Kidney tubule cell (primary cell): ENCODE measurements around the gene STAP2.

ENCODE experiments used
- DNase-seq: peaks from one replicate; pipeline ENCODE4 v3.0.0-alpha.2; 2018; ENCODE audit warnings: low spot score

Gene STAP2

DNA sequence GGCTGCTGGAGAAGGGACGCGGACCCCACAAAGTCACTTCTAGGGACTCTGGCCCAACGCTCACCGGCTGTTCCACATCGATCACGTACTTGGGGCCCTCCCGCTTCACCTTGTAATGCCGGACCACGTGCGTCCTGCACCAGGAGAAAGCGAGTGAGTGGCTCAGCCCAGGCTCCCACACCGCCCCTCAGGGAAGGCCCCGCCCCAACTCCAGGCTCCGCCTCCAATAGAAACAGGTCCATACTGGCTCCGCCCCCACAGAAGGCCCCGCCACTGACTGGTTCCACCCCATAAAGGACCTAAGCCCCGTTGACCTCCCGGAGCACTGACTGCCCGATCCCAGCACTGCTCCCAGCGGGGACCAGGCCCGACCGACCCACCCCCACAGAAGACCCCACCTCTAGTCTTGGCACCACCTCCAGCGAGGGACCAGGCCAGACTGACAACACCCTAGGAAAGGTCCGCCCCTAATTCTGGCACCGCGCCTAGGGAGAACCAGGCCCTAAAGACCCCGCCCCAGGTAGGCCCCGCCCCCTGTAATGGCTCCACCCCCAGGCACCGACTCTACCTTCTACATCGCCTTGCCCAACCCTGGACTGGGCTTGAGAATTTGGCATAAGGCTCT is 11.3 kb downstream of the STAP2 start:
- peak; percentile 27 for DNase-seq

DNA sequence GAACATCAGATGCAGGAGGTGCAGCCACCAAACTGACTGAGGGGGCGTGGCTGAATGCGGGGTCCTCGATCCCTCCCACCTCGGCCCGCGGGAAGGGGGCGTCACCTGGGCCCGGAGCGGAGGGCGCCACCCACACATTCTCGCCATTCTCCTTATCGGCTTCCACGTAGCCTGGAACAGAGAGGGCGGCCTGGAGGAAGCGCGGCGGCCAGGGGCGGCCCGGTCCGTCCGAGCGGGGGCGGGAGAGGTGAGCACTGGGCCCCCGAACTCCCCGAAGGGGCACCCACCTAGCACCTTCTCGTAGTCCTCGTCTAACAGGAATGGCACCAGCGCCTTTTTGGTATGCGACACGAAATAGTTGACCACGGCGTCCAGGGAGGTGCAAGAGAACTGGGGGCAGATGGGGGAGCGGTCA is 11.8 kb downstream of the STAP2 start:
- no peak for DNase-seq

DNA sequence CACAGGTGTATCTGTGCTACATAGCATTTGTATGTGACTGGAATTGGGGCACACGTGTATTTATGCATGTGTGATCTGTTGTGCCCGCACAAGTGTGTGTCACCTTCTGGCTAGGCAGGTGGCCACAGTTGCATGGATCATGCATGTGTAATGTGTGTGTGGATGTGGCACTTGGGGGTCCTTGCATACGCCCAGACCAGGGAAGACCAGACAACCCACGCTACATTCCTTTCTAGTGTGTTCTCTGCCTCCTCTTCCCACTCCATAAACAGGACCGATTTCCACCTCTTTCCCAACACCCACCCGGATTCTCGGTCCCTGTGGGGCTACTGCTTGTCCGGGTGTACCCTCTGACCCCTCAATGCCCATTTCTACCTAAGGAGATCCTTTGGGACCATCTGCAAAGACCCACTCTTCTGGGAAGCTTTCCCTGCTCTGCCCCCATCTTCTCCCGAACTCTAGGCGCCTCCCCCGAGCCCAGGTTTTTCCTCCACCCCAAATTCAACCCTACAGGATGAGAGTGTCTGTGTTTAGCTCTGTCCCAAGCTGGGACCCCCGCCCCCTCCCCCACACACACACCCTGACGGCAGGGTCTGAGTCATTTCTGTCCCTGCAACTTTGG is 12.3 kb downstream of the STAP2 start:
- no peak for DNase-seq

DNA sequence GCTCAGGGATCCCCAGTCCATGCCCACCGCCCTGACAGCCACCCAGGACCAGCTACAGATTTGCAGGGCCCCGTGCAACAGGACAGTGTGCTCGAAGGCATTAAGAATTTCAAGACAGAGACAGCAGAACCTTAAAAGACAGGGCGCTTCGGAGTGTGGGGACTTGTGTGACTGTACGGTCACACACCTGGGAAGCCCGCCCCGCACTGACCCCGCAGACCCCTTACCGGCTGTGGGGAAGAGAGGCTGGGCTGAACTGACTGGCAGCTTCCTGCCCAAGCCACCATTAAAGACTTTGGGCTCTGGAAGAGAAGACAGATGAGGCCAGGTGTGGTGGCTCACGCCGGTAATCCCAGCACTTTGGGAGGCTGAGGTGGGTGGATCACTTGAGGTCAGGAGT is 14.4 kb downstream of the STAP2 start:
- no peak for DNase-seq

DNA sequence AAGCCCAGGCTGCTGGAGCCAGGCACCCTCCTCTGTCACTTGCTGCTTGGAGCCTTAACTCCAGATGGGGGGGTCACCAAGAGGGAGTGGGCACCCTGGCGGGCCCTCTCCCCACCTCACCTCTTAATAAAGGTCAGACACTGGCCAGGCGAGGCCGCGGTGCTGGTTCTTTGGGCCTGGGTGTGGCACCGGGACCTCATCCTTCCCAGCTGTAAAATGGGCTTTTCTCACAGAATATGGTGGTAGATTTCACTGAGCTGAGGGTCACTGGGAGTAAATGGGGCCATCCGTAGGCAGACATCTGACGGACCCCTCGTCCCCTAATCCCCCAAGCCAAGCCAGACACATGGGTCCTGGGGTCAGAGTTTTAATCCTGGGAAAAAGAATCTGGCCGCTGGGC is 14.9 kb downstream of the STAP2 start:
- DNase-seq, result no peak

DNA sequence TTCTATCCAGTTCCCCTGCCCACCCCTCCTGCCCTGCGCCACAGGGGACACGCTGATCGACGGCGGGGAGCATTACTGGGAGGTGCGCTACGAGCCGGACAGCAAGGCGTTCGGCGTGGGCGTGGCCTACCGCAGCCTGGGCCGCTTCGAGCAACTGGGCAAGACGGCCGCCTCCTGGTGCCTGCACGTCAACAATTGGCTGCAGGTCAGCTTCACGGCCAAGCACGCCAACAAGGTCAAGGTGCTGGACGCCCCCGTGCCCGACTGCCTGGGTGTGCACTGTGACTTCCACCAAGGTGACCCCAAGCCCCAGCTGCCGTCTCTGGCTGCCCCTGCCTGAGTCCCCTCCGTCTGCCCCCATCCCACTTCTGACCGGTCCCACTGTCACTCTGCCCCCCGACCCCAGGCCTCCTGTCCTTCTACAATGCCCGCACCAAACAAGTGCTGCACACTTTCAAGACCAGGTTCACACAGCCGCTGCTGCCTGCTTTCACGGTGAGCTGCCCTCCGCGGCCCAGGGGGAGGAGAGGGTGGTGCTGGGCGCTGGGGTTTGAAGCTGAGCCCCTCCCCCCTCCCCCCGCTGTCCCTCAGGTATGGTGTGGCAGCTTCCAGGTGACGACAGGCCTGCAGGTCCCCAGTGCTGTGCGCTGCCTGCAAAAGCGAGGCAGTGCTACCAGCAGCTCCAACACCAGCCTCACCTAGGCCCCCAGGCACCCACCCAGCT is 15.5 kb downstream of the STAP2 start:
- DNase-seq, result peak; percentile 28

DNA sequence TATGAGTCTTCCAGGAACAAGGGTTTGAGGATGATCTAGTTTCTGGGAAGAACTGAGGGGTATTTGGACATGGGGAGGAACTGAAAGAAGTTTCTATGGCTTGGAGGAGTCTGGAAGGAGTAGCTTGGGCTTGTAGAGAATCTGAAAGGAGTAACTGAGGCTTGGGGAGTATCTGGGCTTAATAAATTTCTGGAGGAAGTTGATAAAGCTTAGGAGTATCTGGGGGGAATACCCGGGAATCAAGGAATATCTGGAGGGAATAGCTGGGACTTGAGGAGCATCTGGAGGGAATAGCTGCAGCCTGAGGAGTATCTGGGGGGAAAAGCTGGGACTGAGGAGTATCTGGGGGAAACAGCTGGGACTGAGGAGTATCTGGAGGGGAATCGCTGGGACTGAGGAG is 18.2 kb downstream of the STAP2 start:
- no peak for DNase-seq

DNA sequence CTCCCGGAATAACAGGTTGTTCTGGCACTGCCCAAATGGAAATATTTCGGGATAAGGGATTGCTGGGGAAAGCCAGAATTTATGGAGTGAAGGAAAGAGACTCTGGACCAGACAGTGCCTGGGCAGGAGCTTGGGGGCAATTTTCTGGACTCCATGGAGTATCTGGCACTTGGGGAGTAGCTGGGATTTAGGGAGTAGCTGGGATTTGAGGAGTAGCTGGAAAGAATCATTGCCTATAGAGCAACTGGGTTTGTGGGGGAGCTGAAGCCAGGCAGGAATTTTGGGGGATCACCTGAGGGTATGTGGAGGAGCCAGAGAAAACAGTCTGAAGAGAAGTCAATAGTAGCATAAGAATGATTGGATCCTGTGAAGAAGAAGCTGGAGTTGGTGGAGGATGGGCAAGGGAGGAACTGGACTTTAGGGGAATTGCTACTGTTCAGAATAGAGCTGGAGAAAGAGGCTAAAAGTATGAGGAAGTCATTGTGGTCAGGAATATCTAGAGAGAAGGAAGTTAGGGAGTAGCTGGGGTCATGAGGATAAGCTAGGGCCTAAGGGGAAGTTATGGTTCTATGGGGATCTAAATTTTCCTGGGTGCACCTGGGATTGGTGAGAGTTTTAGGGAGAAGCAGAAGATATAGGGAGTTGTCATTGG is 19.4 kb downstream of the STAP2 start:
- no peak for DNase-seq

DNA sequence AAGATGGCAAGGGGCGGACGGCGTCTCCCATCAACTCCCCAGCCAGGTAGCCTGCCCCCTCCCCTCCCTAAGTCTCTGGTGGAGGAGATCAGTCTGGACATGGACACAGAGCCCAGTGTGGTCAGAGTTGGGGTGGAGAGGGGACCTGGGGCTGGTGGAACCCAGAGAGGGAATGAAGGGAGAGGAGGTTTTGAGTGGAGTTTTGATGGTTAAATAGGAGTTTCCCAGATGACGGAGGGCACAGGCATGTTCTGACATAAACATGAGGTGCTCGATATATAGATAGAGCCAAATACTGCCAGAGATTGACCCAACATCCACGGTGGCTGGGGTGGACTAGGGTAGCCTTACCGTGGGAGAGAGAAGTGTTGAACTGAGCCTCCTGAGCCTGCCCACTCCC is 20.2 kb downstream of the STAP2 start:
- DNase-seq, result no peak

DNA sequence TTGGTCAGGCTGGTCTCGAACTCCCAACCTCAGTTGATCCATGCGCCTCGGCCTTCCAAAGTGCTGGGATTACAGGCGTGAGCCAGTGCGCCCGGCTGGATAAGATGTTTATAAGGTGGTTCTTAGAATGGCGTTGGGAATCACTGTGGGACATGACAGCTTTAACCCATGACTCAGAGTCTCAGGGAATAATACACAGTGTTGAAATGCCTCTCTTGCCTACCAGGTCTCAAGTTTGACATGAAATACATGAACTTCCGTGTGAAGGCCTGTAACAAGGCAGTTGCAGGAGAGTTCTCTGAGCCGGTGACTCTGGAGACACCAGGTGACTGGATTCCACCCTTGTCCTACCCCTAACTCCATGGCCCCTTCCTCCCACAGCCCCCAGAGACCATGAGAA is 21.7 kb downstream of the STAP2 start:
- DNase-seq, result no peak

DNA sequence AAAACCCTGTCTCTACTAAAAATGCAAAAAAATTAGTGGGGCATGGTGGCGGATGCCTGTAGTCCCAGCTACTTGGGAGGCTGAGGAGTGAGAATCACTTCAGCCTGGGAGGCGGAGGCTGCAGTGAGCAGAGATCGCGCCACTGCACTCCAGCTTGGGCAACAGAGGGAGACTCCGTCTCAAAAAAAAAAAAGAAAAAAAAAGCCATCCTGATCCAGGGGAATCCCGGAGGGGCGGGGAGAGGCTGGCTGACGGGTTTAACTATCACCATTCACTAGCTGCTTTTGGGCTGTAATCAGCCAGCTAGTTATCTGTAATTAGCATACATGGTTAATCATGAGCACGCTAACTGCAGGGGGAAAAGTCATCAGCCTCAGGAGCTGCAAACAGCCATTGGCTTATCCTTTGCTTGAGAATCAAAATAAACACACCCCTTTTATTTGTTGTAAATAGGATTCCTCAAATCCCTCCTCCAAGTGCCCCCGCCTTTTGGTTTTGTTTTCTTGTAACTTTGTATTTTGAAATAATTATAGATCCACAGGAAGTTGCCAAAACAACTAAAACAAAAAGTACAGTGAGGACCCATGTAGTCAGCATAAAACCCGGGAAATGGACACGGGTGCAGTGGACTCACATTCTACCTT is 24.7 kb downstream of the STAP2 start:
- DNase-seq, result no peak

DNA sequence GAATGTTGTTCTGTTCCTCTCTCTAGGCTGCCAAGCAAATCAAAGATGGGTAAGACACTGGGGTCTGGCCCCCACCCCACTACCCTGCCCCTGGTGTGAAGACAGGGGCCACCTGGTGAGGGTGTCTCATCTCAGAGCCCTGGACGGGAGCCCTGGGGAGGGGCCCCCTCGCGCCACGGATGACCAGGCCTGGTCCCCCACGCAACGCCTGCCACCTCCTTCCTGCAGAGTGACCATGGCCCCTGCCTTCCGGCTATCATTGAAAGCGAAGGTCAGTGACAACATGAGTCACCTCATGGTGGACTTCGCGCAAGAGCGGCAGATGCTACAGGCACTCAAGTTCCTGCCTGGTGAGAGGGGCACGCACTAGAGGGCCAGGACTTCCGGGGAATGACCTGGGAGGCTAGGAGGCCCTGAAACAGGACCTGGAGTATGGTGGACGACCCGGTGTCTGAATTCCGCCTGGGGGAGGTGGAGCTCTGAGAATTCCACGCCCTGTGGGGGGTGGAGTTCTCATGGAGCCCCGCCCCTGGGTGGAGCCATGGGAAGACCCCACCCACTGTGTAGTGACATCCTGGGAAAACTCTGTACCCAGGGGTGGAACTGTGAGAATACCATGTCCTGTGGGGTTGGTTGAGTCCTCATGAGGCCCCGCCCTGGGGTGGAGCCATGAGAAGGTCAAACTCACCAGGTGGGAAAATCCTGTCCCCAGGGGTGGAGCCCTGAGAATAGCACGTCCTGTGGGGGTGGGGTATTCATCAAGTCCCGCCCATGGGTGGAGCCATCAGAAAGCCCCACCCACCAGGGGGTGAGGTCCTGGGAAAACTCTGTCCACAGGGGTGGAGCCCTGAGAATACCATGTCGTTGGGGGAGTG is 28.1 kb downstream of the STAP2 start:
- no peak for DNase-seq

DNA sequence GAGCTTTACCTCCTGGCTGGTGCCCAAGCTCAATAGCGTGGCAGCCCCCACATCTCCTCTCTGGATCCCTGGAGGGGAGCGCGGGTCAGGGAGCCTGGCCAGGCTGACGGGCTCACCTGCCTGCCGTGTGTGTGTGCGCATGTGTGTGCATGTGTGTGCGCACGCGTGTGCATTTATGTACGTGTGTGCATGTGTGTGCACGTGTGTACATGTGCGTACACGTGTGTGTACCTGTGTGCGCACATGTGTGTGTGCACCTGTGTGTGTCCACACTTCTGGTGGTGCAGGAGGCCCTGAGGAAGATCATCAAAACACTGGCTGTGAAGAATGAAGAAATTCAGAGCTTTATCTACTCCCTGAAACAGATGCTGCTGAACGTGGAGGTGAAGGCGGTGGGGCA is 33.0 kb downstream of the STAP2 start:
- DNase-seq, result no peak

DNA sequence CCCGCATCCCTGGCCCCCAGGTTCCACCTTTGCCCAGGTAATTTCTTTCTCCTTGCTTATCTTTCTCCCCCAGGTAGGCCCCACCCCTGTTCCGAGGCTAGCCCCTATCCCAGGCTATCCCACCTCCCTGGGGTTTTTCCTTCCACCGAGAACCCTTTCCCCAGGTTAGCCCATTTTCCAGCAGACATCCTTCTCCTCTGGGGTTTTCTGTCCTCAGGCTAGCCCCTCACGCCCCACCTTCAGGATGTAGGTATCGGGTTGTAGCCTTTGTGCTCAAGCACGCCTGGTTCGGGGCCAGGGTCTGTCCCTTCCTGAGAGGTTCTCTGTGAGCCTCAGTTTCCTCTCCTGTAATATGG is 33.4 kb downstream of the STAP2 start:
- DNase-seq, result no peak

DNA sequence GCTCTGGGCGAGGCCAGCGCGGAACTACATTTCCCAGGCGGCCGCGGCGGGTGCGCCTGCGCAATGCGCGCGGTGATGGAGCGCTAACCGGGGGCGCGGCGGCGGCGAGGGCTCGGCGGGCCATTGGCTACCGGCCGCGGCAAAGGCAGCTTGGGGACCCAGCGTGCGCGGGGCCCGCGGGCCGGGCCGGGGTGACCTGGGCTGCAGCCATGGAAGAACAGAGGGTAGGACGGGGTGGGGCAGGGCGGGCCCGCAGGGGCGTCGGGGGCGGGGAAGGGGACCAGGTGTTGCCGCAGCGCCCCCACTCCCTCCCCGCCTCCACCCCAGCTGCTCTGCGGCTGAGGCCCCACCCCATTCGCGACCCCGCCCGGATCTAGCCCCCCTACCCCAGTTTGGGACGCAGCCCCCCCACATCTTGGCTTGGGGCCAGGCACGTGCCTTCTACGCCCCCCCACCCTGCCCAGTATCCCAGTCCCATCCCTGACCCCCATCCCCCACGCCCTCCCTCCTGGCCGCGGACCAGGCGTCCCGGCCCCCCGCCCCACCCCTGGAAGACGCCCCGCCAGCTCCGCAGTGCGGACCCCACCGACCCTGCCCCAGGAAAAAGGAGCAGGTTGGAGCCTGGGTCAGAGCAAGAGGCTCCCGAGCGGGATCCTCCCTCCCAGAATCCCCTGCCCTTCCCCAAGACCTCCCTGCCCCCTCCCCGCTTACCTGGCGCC is 33.9 kb downstream of the STAP2 start, which contains the start of gene FSD1:
Gene FSD1 (plus strand): TSS at position 61 of the 719 bp plus-strand sequence. CDS start 149 bp downstream, at position 210.
- peak; percentile 23 for DNase-seq

DNA sequence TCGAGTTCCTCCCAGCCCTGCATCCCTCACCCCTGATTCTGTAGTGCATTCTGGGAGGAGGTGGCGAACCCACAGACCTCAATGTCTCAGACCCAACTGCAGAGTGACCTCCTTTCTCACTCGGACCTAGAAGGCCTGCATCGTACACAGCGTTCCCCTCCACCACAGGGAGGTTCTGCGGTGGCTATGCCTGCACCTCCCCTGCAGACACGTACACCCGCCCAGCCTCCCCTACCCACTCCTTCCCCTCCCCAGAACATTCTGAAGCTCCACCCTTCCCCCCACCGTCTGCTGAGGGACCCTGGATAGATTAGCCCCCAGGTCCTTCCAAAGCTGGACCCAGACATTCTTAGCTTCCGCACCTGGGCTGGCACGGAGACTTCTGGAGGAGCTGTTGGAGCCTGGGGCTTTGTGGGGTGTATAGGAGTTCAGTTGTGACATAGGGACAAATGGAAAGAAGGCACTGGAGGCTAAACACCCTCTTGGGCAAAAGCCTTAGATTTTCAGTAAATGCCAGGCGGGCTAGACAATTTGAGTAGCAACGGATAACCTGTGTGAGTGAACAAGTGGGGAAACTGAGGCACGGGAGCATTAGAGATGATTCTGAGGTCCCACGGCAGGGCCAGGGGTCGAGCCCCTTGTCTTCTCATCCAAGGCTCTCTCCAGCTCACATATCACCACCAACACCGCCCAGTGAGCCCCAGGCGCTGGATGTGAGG is 34.6 kb downstream of the STAP2 start:
- no peak for DNase-seq

DNA sequence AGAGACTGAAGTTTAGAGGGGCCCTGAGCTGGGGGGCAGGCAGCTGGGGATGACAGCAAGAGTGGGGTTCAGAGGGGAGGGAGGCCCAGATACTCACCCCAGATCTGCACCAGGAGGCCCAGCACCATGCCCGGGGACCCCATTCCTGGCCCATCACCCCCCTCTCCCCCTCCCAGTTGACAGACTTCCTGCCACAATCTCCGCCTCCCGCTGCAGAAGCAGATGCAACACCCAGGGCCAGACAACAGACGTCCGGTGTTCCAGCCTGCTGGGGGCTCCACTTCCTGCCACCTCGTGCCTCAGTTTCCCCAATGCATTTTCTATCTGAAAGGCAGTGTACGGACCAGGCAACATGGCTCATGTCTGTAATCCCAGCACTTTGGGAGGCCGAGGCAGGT is 36.4 kb downstream of the STAP2 start, which contains the start of gene TMIGD2:
Gene TMIGD2 (minus strand): TSS at position 147 of the 398 bp plus-strand sequence. CDS start 4 bp downstream, at position 143.
- DNase-seq, result no peak

DNA sequence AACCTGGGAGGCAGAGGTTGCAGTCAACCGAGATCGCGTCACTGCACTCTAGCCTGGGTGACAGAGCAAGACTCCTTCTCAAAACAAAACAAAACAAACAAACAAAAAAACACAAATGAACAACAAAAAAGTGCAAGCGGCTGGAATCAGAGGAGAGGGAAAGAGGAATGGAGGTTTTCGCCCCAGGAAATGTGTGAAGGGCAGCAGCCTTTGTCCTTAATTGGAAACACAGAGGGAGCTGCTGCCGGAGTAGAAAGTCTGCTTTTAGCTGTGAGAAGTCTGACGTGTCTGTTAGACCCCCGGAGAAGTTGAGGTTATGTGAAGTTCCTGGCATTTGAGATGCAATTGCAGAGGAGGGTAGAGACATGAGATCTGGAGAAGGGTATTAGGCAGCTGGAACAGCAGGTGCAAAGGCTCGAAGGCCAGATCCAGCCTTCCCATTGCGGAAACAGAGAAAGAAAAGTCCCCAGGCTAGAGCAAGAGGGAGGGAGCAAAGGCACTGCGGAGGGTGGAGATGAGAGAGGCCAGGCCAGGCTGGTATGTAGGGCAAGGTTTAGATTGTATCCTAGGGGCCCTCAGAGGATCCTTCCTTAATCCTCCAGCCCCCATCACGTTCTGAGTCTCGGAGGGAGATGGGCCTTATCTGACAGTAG is 36.9 kb downstream of the STAP2 start:
- DNase-seq, result no peak

DNA sequence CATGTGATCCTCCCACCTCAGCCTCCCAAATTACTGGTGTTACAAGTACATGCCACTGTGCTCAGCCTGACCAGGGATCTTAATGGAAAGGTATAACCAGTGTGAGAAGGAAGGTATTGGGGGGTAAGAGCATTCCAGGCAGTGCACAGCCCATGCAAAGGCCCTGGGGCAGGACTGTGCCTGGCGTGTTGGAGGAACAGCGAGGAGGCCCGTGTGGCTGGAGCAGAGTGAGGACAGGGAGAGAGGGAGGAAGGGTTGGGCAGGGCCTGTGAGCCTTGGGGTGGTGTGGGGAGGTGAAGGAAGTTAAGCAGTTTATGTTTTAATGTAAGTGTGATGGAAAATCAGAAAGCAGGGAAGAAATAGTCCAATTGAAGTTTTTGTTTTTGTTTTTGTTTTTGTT is 38.0 kb downstream of the STAP2 start:
- DNase-seq, result no peak
